GM23338 (cell line): ENCODE measurements around the gene COL1A1.

ENCODE experiments used
- CTCF ChIP-seq, 2 experiments: fragments of 200-600 bp in 1 of 2; sonication (generic) in 1 of 2; conservative IDR thresholded peaks; 2 replicates each; pipeline versions ENCODE4 v1.5.1 to v1.6.1; 2016 to 2017; ENCODE audit warnings: antibody characterized with exemption in 2 of 2, low read depth in 2 of 2, mild to moderate bottlenecking in 2 of 2, moderate library complexity in 1 of 2
- EZH2 ChIP-seq: fragments of 200-600 bp; sonication (generic); IDR thresholded peaks from one replicate; pipeline ENCODE4 v1.8.0; 2017; ENCODE audit warnings: antibody characterized with exemption, mild to moderate bottlenecking, low read depth; ENCODE audit not compliant: unreplicated experiment
- EZH2phosphoT487 ChIP-seq: fragments of 200-600 bp; sonication (generic); IDR thresholded peaks from one replicate; pipeline ENCODE4 v1.8.1; 2018; ENCODE audit warnings: antibody characterized with exemption; ENCODE audit not compliant: unreplicated experiment
- POLR2AphosphoS5 ChIP-seq: IDR thresholded peaks from 2 replicates; pipeline ENCODE4 v1.6.1; 2016; ENCODE audit warnings: antibody characterized with exemption, low read depth

GRCh38 chr17:50221864-50222545 lies 20.6 kb upstream of the COL1A1 start:
- TF ChIP-seq EZH2phosphoT487 (no peak), CTCF (conservative IDR thresholded peaks at IDR 0.05; ENCODE audit: low read depth in 2 of 2) (no peak), POLR2AphosphoS5 (no peak), EZH2 (no peak)
